Osteocyte (in vitro differentiated cells): ENCODE measurements around the gene PTGER2. TPM values are rescaled to one million over a fixed set of nuclear protein-coding genes. Genes with fewer than 3 reads are reported as not detected.

Experiments
- DNase-seq: peaks from one replicate; pipeline ENCODE4 v3.0.0; 2021; ENCODE audit warnings: mixed read lengths; ENCODE audit not compliant: unreplicated experiment; ENCODE audit errors: extremely low spot score
- H3K27ac Mint-ChIP-seq: one replicate; pipeline ENCODE4 v1.8.0; 2021; ENCODE audit warnings: mild to moderate bottlenecking, mixed read lengths; ENCODE audit not compliant: unreplicated experiment
- H3K27me3 Mint-ChIP-seq: one replicate; pipeline ENCODE4 v1.8.0; 2021; ENCODE audit warnings: mixed read lengths; ENCODE audit not compliant: unreplicated experiment
- H3K36me3 Mint-ChIP-seq: one replicate; pipeline ENCODE4 v1.8.0; 2021; ENCODE audit warnings: mixed read lengths; ENCODE audit not compliant: unreplicated experiment
- H3K4me1 Mint-ChIP-seq: one replicate; pipeline ENCODE4 v1.8.0; 2021; ENCODE audit warnings: mixed read lengths; ENCODE audit not compliant: unreplicated experiment
- H3K4me3 Mint-ChIP-seq: one replicate; pipeline ENCODE4 v1.8.0; 2021; ENCODE audit warnings: mild to moderate bottlenecking, moderate library complexity, mixed read lengths; ENCODE audit not compliant: unreplicated experiment
- H3K9me3 Mint-ChIP-seq: one replicate; pipeline ENCODE4 v1.8.0; 2021; ENCODE audit warnings: mixed read lengths; ENCODE audit not compliant: unreplicated experiment
- CTCF ChIP-seq: fragments of 200-600 bp; sonication (generic); IDR thresholded peaks from 2 replicates; pipeline ENCODE4 v1.5.0; 2021; ENCODE audit warnings: antibody characterized with exemption, mild to moderate bottlenecking, moderate library complexity
- total RNA-seq: library from RNA; stranded (reverse); gene quantifications from 2 replicates; pipeline ENCODE4 v1.2.1, GENCODE V29; 2021

Gene PTGER2
- total RNA-seq, 1 donor from 2014 or later, result 2.1 TPM

- Mint-ChIP-seq H3K27me3 (no peaks in the 10 kb centered on the region), H3K4me1 (peaks cover 27% of the 10 kb centered on the region), H3K27ac (no peak overlapping the region), H3K4me3 (no peak overlapping the region), H3K9me3 (peaks cover 6% of the 10 kb centered on the region), H3K36me3 (peaks cover 2% of the 10 kb centered on the region)
- TF ChIP-seq CTCF, result no peak
- no peak for DNase-seq
Observed at GRCh38 chr14:52348776-52349175, 34.7 kb downstream of the PTGER2 start.

GRCh38 chr14:52349731-52350130 lies 35.6 kb downstream of the PTGER2 start:
- Mint-ChIP-seq H3K4me3 (no peak overlapping the region), H3K27ac (no peak overlapping the region), H3K27me3 (no peaks in the 10 kb centered on the region), H3K36me3 (peaks cover 2% of the 10 kb centered on the region), H3K4me1 (peaks cover 35% of the 10 kb centered on the region), H3K9me3 (peaks cover 6% of the 10 kb centered on the region)
- DNase-seq, result no peak
- no peak for TF ChIP-seq CTCF

- Mint-ChIP-seq H3K27ac (no peak overlapping the region), H3K9me3 (peaks cover under 1% of the 10 kb centered on the region), H3K4me3 (no peak overlapping the region), H3K27me3 (no peaks in the 10 kb centered on the region), H3K4me1 (peaks cover 42% of the 10 kb centered on the region), H3K36me3 (no peaks in the 10 kb centered on the region)
- TF ChIP-seq CTCF, result no peak
- no peak for DNase-seq
Observed at GRCh38 chr14:52350445-52350844, 36.3 kb downstream of the PTGER2 start.

- DNase-seq, result no peak
- peak overlapping the region; percentile 66 for H3K27ac Mint-ChIP-seq
- no peaks in the 10 kb centered on the region for H3K27me3 Mint-ChIP-seq
- no peak for TF ChIP-seq CTCF
- H3K4me3 Mint-ChIP-seq, result no peak overlapping the region
- peaks cover 51% of the 10 kb centered on the region for H3K4me1 Mint-ChIP-seq
- H3K9me3 Mint-ChIP-seq, result no peaks in the 10 kb centered on the region
- no peaks in the 10 kb centered on the region for H3K36me3 Mint-ChIP-seq
Observed at GRCh38 chr14:52351233-52352060, 37.3 kb downstream of the PTGER2 start.

DNA sequence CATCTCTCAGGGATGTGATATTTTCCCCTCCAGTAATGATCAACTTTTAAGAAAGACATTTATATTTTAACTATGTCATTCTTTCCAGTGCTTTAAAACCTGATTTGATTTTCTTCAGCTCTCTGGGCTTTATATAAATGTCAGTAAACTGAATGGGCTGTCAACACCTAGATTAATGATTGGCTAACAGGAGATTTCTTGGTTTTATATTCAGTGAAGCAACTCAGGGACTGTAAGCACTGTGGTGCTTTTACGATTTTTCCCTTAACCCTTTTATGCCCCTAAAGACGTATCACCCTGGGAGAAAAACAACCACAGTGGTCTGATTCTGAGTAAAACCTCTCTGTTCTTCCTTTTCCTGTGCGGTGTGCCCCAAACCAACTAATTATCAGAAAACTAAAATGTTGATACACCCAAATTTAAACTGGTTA lies 38.0 kb downstream of the PTGER2 start:
- Mint-ChIP-seq H3K4me3 (no peak overlapping the region), H3K27me3 (no peaks in the 10 kb centered on the region), H3K4me1 (peaks cover 54% of the 10 kb centered on the region), H3K27ac (no peak overlapping the region), H3K36me3 (no peaks in the 10 kb centered on the region), H3K9me3 (no peaks in the 10 kb centered on the region)
- no peak for DNase-seq
- TF ChIP-seq CTCF, result no peak
